Measurements from ENCODE around the gene OR2A14.

DNA sequence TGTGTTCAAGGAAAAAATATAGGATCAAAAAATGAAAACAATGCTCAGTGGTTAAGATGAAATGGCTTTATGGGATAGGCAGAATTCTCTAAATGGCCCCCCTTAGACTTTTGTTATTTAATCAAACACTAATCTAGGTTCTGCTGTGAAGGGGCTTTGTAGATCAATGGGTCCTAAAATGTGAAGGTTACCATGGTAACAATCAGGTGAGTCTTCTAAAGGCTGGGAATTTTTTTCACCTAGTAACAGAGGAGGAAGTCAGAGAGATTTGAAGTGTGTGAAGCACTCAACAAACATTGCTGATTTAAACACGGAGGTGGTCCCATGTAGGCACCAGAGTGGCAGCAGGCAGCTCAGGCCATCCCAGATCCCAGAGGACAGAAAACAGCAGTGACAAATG, 11.1 kb downstream of the OR2A14 start:
- TF ChIP-seq, protein P1, sequence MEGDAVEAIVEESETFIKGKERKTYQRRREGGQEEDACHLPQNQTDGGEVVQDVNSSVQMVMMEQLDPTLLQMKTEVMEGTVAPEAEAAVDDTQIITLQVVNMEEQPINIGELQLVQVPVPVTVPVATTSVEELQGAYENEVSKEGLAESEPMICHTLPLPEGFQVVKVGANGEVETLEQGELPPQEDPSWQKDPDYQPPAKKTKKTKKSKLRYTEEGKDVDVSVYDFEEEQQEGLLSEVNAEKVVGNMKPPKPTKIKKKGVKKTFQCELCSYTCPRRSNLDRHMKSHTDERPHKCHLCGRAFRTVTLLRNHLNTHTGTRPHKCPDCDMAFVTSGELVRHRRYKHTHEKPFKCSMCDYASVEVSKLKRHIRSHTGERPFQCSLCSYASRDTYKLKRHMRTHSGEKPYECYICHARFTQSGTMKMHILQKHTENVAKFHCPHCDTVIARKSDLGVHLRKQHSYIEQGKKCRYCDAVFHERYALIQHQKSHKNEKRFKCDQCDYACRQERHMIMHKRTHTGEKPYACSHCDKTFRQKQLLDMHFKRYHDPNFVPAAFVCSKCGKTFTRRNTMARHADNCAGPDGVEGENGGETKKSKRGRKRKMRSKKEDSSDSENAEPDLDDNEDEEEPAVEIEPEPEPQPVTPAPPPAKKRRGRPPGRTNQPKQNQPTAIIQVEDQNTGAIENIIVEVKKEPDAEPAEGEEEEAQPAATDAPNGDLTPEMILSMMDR (conservative IDR thresholded peaks at IDR 0.05; ENCODE audit: low read depth, low read length) = no peak
- TF ChIP-seq POLR2A (IDR thresholded peaks at IDR 0.05; ENCODE audit: low read depth, low read length) (no peak), CHD1 (IDR thresholded peaks at IDR 0.05; ENCODE audit: low read depth, low read length) (no peak), CEBPB (IDR thresholded peaks at IDR 0.05; ENCODE audit: low read depth, low read length) (no peak), MXI1 (IDR thresholded peaks at IDR 0.05; ENCODE audit: borderline replicate concordance, low read depth, low read length) (no peak), RFX5 (IDR thresholded peaks at IDR 0.05; ENCODE audit: low read depth, low read length) (no peak), RAD21 (IDR thresholded peaks at IDR 0.05; ENCODE audit: low read length) (no peak), SMC3 (IDR thresholded peaks at IDR 0.05; ENCODE audit: low read depth, low read length) (no peak), MAZ (IDR thresholded peaks at IDR 0.05; ENCODE audit: borderline replicate concordance, low read depth, low read length) (no peak), NFE2L2 (IDR thresholded peaks at IDR 0.05; ENCODE audit: low read depth, low read length) (no peak), RCOR1 (IDR thresholded peaks at IDR 0.05; ENCODE audit: insufficient replicate concordance, low read length) (no peak), MAFK (IDR thresholded peaks at IDR 0.05; ENCODE audit: low read depth, low read length) (no peak)
- TF ChIP-seq, protein P2, sequence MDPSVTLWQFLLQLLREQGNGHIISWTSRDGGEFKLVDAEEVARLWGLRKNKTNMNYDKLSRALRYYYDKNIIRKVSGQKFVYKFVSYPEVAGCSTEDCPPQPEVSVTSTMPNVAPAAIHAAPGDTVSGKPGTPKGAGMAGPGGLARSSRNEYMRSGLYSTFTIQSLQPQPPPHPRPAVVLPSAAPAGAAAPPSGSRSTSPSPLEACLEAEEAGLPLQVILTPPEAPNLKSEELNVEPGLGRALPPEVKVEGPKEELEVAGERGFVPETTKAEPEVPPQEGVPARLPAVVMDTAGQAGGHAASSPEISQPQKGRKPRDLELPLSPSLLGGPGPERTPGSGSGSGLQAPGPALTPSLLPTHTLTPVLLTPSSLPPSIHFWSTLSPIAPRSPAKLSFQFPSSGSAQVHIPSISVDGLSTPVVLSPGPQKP (IDR thresholded peaks at IDR 0.05; ENCODE audit: borderline replicate concordance, low read depth, low read length) = no peak
- TF ChIP-seq, protein P3, sequence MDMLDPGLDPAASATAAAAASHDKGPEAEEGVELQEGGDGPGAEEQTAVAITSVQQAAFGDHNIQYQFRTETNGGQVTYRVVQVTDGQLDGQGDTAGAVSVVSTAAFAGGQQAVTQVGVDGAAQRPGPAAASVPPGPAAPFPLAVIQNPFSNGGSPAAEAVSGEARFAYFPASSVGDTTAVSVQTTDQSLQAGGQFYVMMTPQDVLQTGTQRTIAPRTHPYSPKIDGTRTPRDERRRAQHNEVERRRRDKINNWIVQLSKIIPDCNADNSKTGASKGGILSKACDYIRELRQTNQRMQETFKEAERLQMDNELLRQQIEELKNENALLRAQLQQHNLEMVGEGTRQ (IDR thresholded peaks at IDR 0.05; ENCODE audit: low read depth, low read length) = no peak
